Measurements from ENCODE around the gene TAAR1. TPM values are rescaled to one million over a fixed set of nuclear protein-coding genes. Genes with fewer than 3 reads are reported as not detected.
"Not testable (repeated sequence)": the region's sequence is repeated elsewhere in the genome, so short reads cannot be mapped to it uniquely, and the experiment has no call there.

The TAAR1 gene
- total RNA-seq, 1 experiment from 2014 or later, result not detected

DNA sequence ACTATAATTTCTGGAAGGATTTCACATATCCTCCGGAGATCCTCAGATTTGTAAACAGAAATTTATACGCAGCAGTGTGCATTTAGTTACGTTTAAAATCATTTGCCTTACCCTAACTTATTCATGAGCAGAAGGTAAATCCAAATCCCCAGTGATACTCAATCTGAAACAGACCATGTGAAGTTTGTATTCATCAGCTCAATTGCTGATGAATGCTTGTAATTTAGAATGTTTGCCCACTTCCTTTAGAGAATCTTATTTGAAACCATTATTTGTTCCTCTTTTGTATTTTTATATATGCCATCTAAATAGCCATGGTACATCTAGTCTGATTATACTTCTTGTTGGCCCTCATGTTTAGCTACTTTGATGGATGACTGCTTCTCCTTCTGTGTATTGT, 15.4 kb downstream of the TAAR1 start:
- no peak overlapping the region for H3K4me3 Mint-ChIP-seq
- peaks cover 10% of the 10 kb centered on the region; the same call in 1 of the 2 replicates for H3K9me3 Mint-ChIP-seq
- peaks cover 10% of the 10 kb centered on the region for H3K4me1 Mint-ChIP-seq
- CTCF ChIA-PET, result no interaction called here
- no peak for ATAC-seq
- no peaks in the 10 kb centered on the region for H3K27me3 Mint-ChIP-seq (ENCODE audit: low read depth)
- no peak overlapping the region for H3K27ac Mint-ChIP-seq
- no peak for TF ChIP-seq IRF2 (CRISPR knock-in tag; IDR thresholded peaks at IDR 0.05; ENCODE audit: borderline replicate concordance, low read depth)
- no peak for TF ChIP-seq MYBL2 (CRISPR knock-in tag; IDR thresholded peaks at IDR 0.05)
- TF ChIP-seq EMX1 (CRISPR knock-in tag; IDR thresholded peaks at IDR 0.05), result no peak
- TF ChIP-seq OVOL2 (CRISPR knock-in tag; IDR thresholded peaks at IDR 0.05; ENCODE audit: borderline replicate concordance), result no peak
- no peak for TF ChIP-seq ZNF219 (CRISPR knock-in tag; IDR thresholded peaks at IDR 0.05; ENCODE audit: borderline replicate concordance)
- no peak for TF ChIP-seq NR3C1 (CRISPR knock-in tag; conservative IDR thresholded peaks at IDR 0.05; ENCODE audit: low read depth)
- TF ChIP-seq, protein P1, sequence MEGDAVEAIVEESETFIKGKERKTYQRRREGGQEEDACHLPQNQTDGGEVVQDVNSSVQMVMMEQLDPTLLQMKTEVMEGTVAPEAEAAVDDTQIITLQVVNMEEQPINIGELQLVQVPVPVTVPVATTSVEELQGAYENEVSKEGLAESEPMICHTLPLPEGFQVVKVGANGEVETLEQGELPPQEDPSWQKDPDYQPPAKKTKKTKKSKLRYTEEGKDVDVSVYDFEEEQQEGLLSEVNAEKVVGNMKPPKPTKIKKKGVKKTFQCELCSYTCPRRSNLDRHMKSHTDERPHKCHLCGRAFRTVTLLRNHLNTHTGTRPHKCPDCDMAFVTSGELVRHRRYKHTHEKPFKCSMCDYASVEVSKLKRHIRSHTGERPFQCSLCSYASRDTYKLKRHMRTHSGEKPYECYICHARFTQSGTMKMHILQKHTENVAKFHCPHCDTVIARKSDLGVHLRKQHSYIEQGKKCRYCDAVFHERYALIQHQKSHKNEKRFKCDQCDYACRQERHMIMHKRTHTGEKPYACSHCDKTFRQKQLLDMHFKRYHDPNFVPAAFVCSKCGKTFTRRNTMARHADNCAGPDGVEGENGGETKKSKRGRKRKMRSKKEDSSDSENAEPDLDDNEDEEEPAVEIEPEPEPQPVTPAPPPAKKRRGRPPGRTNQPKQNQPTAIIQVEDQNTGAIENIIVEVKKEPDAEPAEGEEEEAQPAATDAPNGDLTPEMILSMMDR (IDR thresholded peaks at IDR 0.05), result no peak
- TF ChIP-seq CREB1 (CRISPR knock-in tag; IDR thresholded peaks at IDR 0.05), result no peak
- no peak for TF ChIP-seq ZNF232 (CRISPR knock-in tag; IDR thresholded peaks at IDR 0.05)
- TF ChIP-seq, protein P2, sequence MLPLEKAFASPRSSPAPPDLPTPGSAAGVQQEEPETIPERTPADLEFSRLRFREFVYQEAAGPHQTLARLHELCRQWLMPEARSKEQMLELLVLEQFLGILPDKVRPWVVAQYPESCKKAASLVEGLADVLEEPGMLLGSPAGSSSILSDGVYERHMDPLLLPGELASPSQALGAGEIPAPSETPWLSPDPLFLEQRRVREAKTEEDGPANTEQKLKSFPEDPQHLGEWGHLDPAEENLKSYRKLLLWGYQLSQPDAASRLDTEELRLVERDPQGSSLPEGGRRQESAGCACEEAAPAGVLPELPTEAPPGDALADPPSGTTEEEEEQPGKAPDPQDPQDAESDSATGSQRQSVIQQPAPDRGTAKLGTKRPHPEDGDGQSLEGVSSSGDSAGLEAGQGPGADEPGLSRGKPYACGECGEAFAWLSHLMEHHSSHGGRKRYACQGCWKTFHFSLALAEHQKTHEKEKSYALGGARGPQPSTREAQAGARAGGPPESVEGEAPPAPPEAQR (CRISPR knock-in tag; IDR thresholded peaks at IDR 0.05), result no peak
- TF ChIP-seq, protein P3, sequence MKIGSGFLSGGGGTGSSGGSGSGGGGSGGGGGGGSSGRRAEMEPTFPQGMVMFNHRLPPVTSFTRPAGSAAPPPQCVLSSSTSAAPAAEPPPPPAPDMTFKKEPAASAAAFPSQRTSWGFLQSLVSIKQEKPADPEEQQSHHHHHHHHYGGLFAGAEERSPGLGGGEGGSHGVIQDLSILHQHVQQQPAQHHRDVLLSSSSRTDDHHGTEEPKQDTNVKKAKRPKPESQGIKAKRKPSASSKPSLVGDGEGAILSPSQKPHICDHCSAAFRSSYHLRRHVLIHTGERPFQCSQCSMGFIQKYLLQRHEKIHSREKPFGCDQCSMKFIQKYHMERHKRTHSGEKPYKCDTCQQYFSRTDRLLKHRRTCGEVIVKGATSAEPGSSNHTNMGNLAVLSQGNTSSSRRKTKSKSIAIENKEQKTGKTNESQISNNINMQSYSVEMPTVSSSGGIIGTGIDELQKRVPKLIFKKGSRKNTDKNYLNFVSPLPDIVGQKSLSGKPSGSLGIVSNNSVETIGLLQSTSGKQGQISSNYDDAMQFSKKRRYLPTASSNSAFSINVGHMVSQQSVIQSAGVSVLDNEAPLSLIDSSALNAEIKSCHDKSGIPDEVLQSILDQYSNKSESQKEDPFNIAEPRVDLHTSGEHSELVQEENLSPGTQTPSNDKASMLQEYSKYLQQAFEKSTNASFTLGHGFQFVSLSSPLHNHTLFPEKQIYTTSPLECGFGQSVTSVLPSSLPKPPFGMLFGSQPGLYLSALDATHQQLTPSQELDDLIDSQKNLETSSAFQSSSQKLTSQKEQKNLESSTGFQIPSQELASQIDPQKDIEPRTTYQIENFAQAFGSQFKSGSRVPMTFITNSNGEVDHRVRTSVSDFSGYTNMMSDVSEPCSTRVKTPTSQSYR (CRISPR knock-in tag; IDR thresholded peaks at IDR 0.05), result no peak
- POLR2A ChIA-PET, result no interaction called here
- no peak for DNase-seq (ENCODE audit: low spot score)
- no peaks in the 10 kb centered on the region for H3K36me3 Mint-ChIP-seq

DNA sequence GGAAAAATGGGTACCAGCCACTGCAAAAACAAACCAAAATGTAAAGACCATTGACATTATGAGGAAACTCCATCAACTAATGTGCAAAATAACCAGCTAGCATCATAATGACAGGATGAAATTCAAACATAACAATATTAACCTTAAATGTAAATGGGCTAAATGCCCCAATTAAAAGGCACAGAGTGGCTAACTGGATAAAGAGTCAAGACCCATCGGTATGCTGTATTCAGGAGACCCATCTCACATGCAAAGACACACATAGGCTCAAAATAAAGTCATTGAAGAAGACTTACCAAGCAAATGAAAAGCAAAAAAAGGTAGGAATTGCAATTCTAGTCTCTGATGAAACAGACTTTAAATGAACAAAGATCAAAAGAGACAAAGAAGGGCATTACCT, 21.8 kb downstream of the TAAR1 start:
- H3K27me3 Mint-ChIP-seq (ENCODE audit: low read depth); CTCF ChIA-PET; H3K27ac Mint-ChIP-seq; ATAC-seq; DNase-seq (ENCODE audit: low spot score); POLR2A ChIA-PET; H3K4me3 Mint-ChIP-seq: not testable (repeated sequence)
- Mint-ChIP-seq H3K4me1 (peaks cover 12% of the 10 kb centered on the region), H3K36me3 (peaks cover 15% of the 10 kb centered on the region), H3K9me3 (peaks cover 34% of the 10 kb centered on the region)

DNA sequence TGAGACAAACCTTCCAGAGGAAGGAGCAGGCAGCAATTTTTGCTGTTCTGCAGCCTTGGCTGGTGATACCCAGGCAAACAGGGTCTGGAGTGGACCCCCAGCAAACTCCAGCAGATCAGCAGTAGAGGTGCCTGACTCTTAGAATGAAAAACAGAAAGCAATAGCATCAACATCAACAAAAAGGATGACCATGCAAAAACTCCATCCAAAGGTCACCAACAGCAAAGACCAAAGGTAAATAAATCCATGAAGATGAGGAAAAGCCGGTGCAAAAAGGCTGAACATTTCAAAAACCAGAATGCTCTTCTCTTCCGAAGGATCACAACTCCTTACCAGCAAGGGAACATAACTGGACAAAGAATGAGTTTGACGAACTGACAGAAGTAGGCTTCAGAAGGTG, 23.1 kb downstream of the TAAR1 start:
- H3K27ac Mint-ChIP-seq; DNase-seq (ENCODE audit: low spot score); ATAC-seq; H3K27me3 Mint-ChIP-seq (ENCODE audit: low read depth); POLR2A ChIA-PET; H3K4me3 Mint-ChIP-seq: not testable (repeated sequence)
- H3K9me3 Mint-ChIP-seq, result peaks cover 34% of the 10 kb centered on the region
- H3K36me3 Mint-ChIP-seq, result peaks cover 15% of the 10 kb centered on the region
- H3K4me1 Mint-ChIP-seq, result peaks cover 12% of the 10 kb centered on the region
- CTCF ChIA-PET, result interaction anchor here (1.6 kb wide), 1 partner anchor 37 kb away, joined by 5 read pairs; no protein-coding TSS in a partner anchor

DNA sequence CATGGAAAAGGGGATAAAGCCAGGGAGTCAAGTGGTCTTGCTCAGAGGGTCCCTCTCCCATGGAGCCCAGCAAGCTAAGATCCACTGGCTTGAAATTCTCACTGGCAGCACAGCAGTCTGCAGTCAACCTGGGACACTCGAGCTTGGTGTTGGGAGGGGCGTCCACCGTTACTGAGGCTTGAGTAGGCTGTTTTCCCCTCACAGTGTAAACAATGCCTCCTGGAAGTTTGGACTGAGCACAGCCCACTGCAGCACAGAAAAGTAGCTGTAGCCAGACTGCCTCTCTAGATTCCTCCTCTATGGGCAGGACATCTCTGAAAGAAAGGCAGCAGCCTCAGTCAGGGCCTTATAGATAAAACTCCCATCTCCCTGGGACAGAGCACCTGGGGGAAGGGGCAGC, 23.7 kb downstream of the TAAR1 start:
- Mint-ChIP-seq H3K9me3 (peaks cover 34% of the 10 kb centered on the region), H3K36me3 (peaks cover 15% of the 10 kb centered on the region), H3K4me1 (peaks cover 12% of the 10 kb centered on the region)
- H3K27me3 Mint-ChIP-seq (ENCODE audit: low read depth); ATAC-seq; POLR2A ChIA-PET; H3K27ac Mint-ChIP-seq; DNase-seq (ENCODE audit: low spot score); H3K4me3 Mint-ChIP-seq: not testable (repeated sequence)
- CTCF ChIA-PET, result interaction anchor here (1.6 kb wide), 1 partner anchor 36 kb away, joined by 5 read pairs; no protein-coding TSS in a partner anchor

All from WTC11 (cell line).